ENCODE measurements around the gene CAVIN4.

- no peak for TF ChIP-seq EP300 (IDR thresholded peaks at IDR 0.05; ENCODE audit: borderline replicate concordance)
- TF ChIP-seq USF1 (IDR thresholded peaks at IDR 0.05), result no peak
- TF ChIP-seq CEBPB (IDR thresholded peaks at IDR 0.05), result no peak
- TF ChIP-seq MAX (IDR thresholded peaks at IDR 0.05), result no peak
- no peak for TF ChIP-seq RAD21 (IDR thresholded peaks at IDR 0.05; ENCODE audit: low read depth)
- TF ChIP-seq TAF1 (IDR thresholded peaks at IDR 0.05; ENCODE audit: low read depth), result no peak
- no peak for TF ChIP-seq FOXM1 (IDR thresholded peaks at IDR 0.05; ENCODE audit: borderline replicate concordance, low read depth)
- TF ChIP-seq TCF12 (IDR thresholded peaks at IDR 0.05; ENCODE audit: low read depth), result no peak
- no peak for TF ChIP-seq EGR1 (IDR thresholded peaks at IDR 0.05)
- no peak for TF ChIP-seq YY1 (IDR thresholded peaks at IDR 0.05; ENCODE audit: low read depth)
- TF ChIP-seq TEAD4 (IDR thresholded peaks at IDR 0.05), result no peak
- TF ChIP-seq REST (IDR thresholded peaks at IDR 0.05; ENCODE audit: low read depth), result no peak
- TF ChIP-seq CREB1 (IDR thresholded peaks at IDR 0.05; ENCODE audit: low read depth), result no peak
- no peak for TF ChIP-seq NFIC (IDR thresholded peaks at IDR 0.05)
Observed at GRCh38 chr9:100583014-100583802, 5.3 kb downstream of the CAVIN4 start.
